Muscle layer of duodenum (tissue), 2 donors: ENCODE measurements around the gene SLC22A23.

Experiments
- H3K27ac ChIP-seq: one replicate; pipeline ENCODE4 v1.7.0; 2013; ENCODE audit warnings: mild to moderate bottlenecking, low read length
- H3K27me3 ChIP-seq: one replicate; pipeline ENCODE4 v1.7.0; 2013; ENCODE audit warnings: low read depth, mild to moderate bottlenecking, control low read depth, low read length
- H3K36me3 ChIP-seq, 2 donors: one replicate each; pipeline ENCODE4 v1.7.0; 2013; ENCODE audit warnings: low read length in 2 of 2, control low read depth in 1 of 2, mild to moderate bottlenecking in 1 of 2; ENCODE audit not compliant: insufficient read depth in 2 of 2, control insufficient read depth in 1 of 2
- H3K4me1 ChIP-seq, 2 donors: one replicate each; pipeline ENCODE4 v1.7.0; 2013; ENCODE audit warnings: low read length in 2 of 2, mild to moderate bottlenecking in 2 of 2, control low read depth in 1 of 2, moderate library complexity in 1 of 2; ENCODE audit not compliant: insufficient read depth in 2 of 2, control insufficient read depth in 1 of 2
- H3K4me3 ChIP-seq, 2 donors: one replicate each; pipeline ENCODE4 v1.7.0; 2013; ENCODE audit warnings: low read length in 2 of 2, low read depth in 1 of 2, mild to moderate bottlenecking in 1 of 2
- H3K9me3 ChIP-seq, 2 donors: one replicate each; pipeline ENCODE4 v1.7.0; 2013; ENCODE audit warnings: low read length in 2 of 2, control low read depth in 1 of 2, mild to moderate bottlenecking in 1 of 2; ENCODE audit not compliant: control insufficient read depth in 1 of 2
- donor health status: healthy.

Gene SLC22A23

DNA sequence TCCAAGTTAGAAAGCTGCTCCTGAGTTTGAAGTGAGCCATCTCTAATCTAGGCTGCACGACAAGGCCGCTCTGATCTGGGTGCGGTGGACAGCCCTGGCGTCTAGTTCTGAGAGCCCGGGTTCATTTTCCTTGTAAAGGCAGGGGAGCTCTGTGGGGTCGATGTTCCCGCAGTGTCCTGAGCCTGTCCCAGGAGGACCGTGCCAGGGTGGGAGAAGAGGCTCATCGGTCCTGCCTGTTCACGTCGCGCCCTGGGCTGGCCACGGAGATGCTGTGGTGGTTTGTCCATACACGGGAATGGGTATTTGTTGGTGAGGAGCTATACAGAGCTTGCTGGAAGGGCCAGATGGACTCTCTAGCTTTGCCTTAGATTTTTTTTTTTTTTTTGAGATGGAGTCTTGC lies 171.1 kb downstream of the SLC22A23 start:
- H3K4me3 ChIP-seq = no peak overlapping the region
- H3K4me1 ChIP-seq = peaks cover 8 to 16% of the 10 kb centered on the region in 2 donors
- peaks cover 0 to 7% of the 10 kb centered on the region in 2 donors for H3K36me3 ChIP-seq
- no peaks in the 10 kb centered on the region for H3K27me3 ChIP-seq
- H3K9me3 ChIP-seq = no peaks in the 10 kb centered on the region
- no peak overlapping the region for H3K27ac ChIP-seq

GRCh38 chr6:3285049-3285639 lies 171.7 kb downstream of the SLC22A23 start:
- H3K9me3 ChIP-seq = no peaks in the 10 kb centered on the region
- no peak overlapping the region for H3K27ac ChIP-seq
- no peaks in the 10 kb centered on the region for H3K27me3 ChIP-seq
- H3K4me1 ChIP-seq = peaks cover 8 to 16% of the 10 kb centered on the region in 2 donors
- no peak overlapping the region for H3K4me3 ChIP-seq
- H3K36me3 ChIP-seq = peaks cover 0 to 7% of the 10 kb centered on the region in 2 donors

GRCh38 chr6:3284436-3284876 lies 172.4 kb downstream of the SLC22A23 start:
- Histone ChIP-seq H3K27me3 (no peaks in the 10 kb centered on the region), H3K9me3 (no peaks in the 10 kb centered on the region), H3K4me1 (peaks cover 8 to 16% of the 10 kb centered on the region in 2 donors), H3K4me3 (no peak overlapping the region), H3K36me3 (peaks cover 0 to 7% of the 10 kb centered on the region in 2 donors), H3K27ac (no peak overlapping the region)

DNA sequence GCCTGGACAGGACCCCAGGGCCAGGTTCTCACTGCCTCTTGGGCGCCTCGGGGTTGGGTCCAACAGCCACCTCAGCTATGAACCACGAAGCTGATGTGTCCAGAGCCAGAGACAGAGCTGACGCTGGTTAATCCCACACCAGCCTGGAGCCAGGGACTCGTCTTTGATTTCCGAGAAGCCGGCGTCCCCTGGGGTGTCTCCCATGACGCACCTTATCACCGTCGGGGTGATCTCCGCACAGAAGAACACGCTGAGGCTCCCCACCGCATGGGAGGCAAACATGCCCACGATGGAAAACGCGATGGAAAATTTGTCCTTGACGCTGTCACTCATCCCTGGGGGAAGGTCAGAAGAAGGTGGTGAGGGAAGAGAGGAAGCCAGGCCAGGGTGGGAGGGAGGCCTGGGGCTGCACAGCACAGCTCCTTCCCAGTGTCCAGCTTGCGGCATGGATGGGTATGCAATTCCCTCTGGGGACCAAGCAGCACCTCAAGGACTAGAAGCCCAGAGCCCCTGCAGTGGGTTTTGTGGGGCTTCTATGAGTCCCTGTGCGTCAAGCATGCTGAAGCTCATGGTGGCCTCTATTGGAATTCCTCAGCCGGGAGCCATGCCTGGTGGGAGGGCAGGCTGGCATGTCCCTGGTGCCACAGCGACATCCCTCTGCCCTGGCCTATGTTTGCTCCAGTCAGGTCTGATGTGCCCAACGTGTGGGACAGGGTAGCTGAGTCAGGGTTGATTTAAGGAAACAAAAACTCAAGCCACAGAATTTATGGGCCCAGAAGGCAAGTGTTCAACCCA lies 173.0 kb downstream of the SLC22A23 start:
- H3K9me3 ChIP-seq = no peaks in the 10 kb centered on the region
- H3K4me1 ChIP-seq = peaks cover 8 to 16% of the 10 kb centered on the region in 2 donors
- no peaks in the 10 kb centered on the region for H3K27me3 ChIP-seq
- no peak overlapping the region for H3K27ac ChIP-seq
- H3K4me3 ChIP-seq = no peak overlapping the region
- peaks cover 0 to 7% of the 10 kb centered on the region in 2 donors for H3K36me3 ChIP-seq

DNA sequence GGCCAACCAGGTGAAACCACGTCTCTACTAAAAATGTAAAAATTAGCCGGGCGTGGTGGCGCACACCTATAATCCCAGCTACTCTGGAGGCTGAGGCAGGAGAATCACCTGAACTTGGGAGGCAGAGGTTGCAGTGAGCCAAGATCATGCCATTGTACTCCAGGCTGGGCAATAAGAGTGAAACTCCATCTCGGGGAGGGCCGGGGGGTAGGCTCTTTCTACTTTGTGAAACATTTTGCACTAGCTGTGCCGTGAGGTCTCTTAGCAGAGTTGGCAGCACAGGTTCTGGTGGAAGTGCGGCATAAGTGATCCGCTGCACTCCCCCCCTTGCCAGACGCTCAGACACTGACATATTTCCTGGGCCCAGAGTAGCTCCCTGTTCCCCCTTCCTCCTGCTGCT lies 173.6 kb downstream of the SLC22A23 start:
- Histone ChIP-seq H3K4me1 (peaks cover 8 to 16% of the 10 kb centered on the region in 2 donors), H3K27ac (no peak overlapping the region), H3K27me3 (no peaks in the 10 kb centered on the region), H3K36me3 (peaks cover 2 to 7% of the 10 kb centered on the region in 2 donors), H3K9me3 (no peaks in the 10 kb centered on the region), H3K4me3 (no peak overlapping the region)

DNA sequence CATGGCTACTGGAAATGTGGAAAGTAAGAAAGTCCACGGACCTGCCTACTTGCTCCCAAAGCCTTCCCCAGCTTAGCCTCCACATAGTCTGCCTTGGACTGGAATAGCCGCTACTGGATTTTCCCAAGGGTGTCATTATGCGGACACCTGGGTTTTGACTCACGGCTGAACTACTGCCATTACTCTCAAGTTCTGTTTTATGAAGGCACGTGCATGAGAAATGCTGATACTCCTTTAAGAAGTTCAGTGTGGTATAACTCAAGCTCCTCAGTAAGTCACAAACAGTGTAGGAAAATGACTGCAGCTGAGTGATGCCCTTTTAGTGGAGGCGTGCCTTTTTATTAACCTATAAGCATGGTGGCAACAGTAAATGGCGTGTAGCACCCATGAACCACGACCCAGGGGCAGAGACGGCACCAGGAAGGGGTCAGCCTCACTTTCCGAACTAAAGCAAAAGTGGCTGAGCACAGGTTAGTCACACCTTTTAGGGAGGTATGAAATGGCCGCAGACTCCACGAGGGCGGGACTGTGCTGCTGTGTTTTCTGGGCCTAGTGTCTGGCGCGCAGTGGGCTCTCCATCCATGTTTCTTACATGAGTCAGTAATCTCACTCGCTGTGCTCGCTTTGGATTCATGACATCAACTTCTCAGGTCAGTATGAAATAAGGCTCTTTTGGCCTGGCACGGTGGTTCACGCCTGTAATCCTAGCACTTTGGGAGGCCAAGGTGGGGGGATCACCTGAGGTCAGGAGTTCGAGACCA lies 174.2 kb downstream of the SLC22A23 start:
- H3K27ac ChIP-seq = no peak overlapping the region
- H3K4me3 ChIP-seq = no peak overlapping the region
- H3K9me3 ChIP-seq = no peaks in the 10 kb centered on the region
- H3K27me3 ChIP-seq = no peaks in the 10 kb centered on the region
- H3K36me3 ChIP-seq = peaks cover 6 to 7% of the 10 kb centered on the region in 2 donors
- peaks cover 8 to 16% of the 10 kb centered on the region in 2 donors for H3K4me1 ChIP-seq

GRCh38 chr6:3281631-3282475 lies 175.0 kb downstream of the SLC22A23 start:
- H3K27me3 ChIP-seq = no peaks in the 10 kb centered on the region
- H3K36me3 ChIP-seq = peaks cover 5 to 6% of the 10 kb centered on the region in 2 donors
- H3K4me1 ChIP-seq = peaks cover 8 to 16% of the 10 kb centered on the region in 2 donors
- no peak overlapping the region for H3K4me3 ChIP-seq
- no peaks in the 10 kb centered on the region for H3K9me3 ChIP-seq
- H3K27ac ChIP-seq = no peak overlapping the region

GRCh38 chr6:3280866-3281465 lies 175.9 kb downstream of the SLC22A23 start:
- peaks cover 6 to 10% of the 10 kb centered on the region in 2 donors for H3K36me3 ChIP-seq
- peaks cover 8 to 16% of the 10 kb centered on the region in 2 donors for H3K4me1 ChIP-seq
- no peak overlapping the region for H3K27ac ChIP-seq

DNA sequence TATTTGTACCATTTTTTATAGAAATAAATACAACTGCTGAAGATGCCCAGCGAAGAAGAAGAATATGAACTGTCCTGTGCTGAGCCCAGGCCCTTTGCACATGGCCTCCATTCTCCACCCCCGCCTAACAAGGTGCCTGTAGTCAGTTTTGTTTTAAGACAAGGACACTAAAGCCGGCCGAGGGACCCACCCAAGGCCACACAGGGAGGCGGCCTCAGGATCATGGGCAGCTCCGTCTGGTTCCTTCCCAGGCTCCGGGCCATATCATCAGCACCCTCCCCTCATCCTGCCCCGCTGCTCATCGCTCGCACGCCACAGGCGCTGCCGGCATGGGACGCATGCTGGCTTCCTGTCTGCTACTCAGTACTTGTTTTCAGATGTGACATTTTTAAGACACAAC lies 176.8 kb downstream of the SLC22A23 start:
- no peak overlapping the region for H3K27ac ChIP-seq
- no peak overlapping the region for H3K4me3 ChIP-seq
- peaks cover 8 to 16% of the 10 kb centered on the region in 2 donors for H3K4me1 ChIP-seq
- no peaks in the 10 kb centered on the region for H3K27me3 ChIP-seq
- peaks cover 6 to 10% of the 10 kb centered on the region in 2 donors for H3K36me3 ChIP-seq
- no peaks in the 10 kb centered on the region for H3K9me3 ChIP-seq

More at GRCh38 chr6:3280866-3281465, 175.9 kb downstream of the SLC22A23 start:
- no peaks in the 10 kb centered on the region for H3K9me3 ChIP-seq
- H3K27me3 ChIP-seq = no peaks in the 10 kb centered on the region
- no peak overlapping the region for H3K4me3 ChIP-seq

GRCh38 chr6:3278691-3279090 lies 178.2 kb downstream of the SLC22A23 start:
- no peaks in the 10 kb centered on the region for H3K9me3 ChIP-seq

More at GRCh38 chr6:3278691-3279090, 178.2 kb downstream of the SLC22A23 start:
- Histone ChIP-seq H3K27me3 (no peaks in the 10 kb centered on the region), H3K36me3 (peaks cover 6 to 13% of the 10 kb centered on the region in 2 donors), H3K4me1 (peaks cover 8 to 16% of the 10 kb centered on the region in 2 donors), H3K4me3 (no peak overlapping the region), H3K27ac (no peak overlapping the region)
